ENCODE measurements around the gene FHOD3.

The FHOD3 gene

GRCh38 chr18:36594621-36595020 lies 297.1 kb downstream of the FHOD3 start:
- DNase-seq (ENCODE audit: low read depth): no peak

DNA sequence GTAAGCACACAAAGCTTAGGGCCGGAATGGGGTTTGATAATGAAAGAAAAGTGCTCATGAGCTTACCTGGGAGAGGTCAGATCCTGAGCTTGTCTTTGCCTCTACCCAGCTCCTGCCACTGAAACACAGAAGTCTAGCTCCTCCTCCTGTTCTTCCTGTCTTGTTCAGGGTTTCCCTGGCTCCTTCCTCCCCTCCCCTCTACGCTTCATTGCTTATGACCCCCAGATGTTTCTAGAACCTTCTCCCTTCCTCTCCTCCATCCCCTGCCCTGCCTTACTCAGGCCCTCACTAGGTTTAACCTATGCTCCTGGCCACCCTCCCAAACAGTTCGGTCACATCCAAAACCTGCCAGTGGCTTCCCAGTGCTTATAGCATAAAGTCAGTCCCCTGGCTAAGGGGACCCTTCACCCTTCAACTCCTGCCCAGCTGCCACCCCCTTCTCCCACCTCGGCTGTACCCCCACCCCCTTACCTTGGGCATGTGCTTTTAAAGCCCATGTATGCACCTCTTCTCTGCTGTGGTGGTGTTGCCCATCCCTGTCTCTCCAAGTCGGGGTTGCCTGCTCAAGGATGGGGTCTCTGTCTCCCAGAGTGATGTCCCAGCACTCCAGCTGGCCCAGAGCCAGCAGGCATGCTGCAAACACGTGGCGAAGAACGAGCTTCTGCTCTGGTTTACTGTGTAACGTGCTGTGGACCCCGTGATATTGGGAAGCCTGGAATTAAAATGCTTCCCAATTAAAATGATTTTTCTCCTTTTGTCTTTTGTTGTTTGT lies 297.7 kb downstream of the FHOD3 start:
- DNase-seq (ENCODE audit: low read depth): no peak

DNA sequence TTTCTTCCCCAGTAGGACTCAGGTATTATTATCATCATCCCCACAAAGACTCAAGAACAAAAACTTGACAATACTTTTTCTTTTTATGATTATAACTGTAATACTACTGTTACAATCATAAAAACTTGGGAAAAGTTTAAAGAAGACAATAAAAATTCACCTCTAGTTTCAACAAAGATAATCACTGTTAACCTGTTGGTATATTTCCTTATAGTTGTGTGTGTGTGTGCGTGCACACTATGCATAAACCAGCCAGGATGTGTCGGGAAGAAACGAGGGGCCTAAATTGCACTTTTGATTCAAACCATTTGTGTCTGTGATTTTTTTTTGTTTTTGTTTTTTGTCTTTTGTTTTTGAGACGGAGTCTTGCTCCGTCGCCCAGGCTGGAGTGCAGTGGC lies 298.3 kb downstream of the FHOD3 start:
- no peak for DNase-seq (ENCODE audit: low read depth)

DNA sequence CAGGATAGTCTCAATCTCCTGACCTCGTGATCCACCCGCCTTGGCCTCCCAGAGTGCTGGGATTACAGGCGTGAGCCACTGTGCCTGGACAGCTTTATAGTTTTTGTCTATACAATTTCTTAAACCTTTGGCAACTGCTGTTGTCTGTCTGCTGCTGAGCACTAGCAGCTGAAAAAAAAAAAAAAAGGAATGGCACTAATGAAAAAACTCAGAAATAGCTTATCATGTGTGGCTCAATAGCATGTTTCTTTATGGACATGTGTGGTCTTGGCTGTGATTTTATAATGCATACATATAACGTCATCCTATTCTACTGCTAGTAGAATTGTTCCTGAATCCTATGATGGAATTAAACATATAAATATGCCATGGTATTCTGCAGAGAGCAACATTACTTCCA lies 300.1 kb downstream of the FHOD3 start:
- DNase-seq (ENCODE audit: low read depth): no peak

DNA sequence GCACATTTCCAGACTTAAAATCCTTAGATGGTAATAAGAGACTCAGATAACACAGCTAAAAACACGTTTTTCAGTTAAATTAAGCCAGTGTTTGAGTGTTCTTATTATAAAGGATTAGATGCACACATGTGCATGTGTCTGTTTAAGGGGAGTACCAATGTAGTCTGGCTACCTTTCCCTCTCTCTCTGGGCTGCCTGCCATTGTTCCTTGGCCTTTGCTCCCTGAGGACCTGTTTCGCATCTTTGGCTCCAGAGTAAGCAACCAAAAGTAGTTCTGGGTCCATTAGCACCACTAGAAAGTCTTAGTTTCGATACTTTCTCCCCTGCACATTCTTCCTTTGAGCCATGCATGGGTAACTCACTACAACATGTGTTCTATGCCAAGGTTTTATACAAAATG lies 303.0 kb downstream of the FHOD3 start:
- DNase-seq (ENCODE audit: low read depth): no peak

DNA sequence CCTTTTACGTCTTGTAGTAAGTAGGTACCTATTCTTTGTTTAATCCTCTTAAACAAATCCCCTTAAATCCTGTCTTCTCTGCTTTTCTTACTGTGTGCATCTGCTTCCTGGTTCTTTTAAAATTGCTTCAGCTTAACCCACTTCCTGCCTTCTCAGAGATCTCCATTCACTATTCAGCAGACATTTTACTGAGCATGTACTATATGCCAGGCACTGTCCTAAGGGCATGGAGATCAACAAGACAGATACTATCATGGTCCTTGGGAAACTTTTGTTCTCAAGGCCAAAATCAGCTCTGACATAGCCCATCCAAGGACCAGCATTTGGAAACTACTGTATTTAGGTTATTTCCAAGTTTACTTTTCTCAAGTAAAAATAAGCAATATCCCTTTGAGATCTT lies 303.8 kb downstream of the FHOD3 start:
- no peak for DNase-seq (ENCODE audit: low read depth)

DNA sequence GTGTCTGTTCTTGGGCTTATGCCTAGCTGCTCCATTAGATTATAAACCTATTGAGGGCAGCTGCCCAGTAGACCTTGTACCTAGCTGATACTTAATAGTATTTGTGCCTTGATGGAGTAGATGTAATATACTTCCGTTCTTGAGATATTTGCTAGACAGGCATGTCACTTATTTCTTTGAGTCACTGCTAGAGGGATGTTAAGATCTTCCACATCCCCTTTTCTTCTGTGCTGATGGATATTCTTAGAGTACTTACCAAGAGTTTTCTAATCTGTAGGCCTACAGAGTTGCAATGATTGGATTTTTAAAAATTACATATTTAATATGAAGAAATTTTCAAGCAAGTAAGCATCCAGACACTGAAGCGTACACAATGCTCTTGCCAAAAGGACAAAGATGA lies 304.6 kb downstream of the FHOD3 start:
- DNase-seq (ENCODE audit: low read depth): no peak

GRCh38 chr18:36602620-36603019 lies 305.1 kb downstream of the FHOD3 start:
- DNase-seq (ENCODE audit: low read depth): no peak

- no peak for DNase-seq (ENCODE audit: low read depth)
Observed at GRCh38 chr18:36608107-36608506, 310.6 kb downstream of the FHOD3 start.

- DNase-seq (ENCODE audit: low read depth): no peak
Observed at GRCh38 chr18:36610258-36610657, 312.7 kb downstream of the FHOD3 start.

DNA sequence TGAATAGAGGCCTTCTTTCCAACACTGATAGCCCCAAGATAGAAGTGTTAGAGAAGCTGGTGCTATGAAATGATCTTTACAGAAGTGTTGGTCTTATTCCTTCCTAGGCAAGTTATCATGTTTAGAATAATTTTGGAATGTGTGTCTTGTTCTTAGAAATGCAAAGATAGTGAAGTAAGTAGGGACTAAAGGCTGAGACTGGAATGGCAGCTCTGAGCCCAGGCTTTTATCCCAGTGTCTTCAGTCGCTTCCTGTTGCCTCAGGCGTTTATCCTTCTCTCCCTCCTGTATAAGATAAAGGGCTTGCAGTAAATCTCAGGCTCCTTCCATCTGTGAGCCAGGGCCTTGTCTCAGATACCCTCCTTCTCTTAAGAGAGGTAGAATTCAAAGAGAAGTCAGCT lies 313.1 kb downstream of the FHOD3 start:
- DNase-seq (ENCODE audit: low read depth): no peak

GRCh38 chr18:36613069-36613468 lies 315.6 kb downstream of the FHOD3 start:
- DNase-seq (ENCODE audit: low read depth): no peak

- DNase-seq (ENCODE audit: low read depth): no peak
Observed at GRCh38 chr18:36613810-36614209, 316.3 kb downstream of the FHOD3 start.

- no peak for DNase-seq (ENCODE audit: low read depth)
Observed at GRCh38 chr18:36620788-36621187, 323.3 kb downstream of the FHOD3 start.

DNA sequence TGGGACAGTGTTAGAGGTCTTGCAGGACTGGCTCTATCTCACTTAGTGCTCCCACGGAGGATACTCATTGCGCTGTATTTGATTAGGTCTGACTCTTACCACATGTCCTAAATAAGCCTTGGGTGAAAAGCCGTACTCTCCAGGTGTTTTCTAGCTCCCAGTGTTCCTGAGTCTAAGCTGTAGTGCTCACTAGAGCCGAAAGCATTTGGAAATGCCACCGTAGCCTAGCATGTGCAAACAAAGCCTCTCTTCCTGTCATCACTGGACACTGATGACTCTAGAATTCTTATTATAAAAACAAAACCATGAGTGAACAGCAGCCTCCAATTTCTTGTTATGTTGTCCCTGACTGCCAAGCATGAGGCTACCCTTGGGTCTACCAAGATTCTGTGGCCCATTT lies 325.1 kb downstream of the FHOD3 start:
- DNase-seq (ENCODE audit: low read depth): no peak

DNA sequence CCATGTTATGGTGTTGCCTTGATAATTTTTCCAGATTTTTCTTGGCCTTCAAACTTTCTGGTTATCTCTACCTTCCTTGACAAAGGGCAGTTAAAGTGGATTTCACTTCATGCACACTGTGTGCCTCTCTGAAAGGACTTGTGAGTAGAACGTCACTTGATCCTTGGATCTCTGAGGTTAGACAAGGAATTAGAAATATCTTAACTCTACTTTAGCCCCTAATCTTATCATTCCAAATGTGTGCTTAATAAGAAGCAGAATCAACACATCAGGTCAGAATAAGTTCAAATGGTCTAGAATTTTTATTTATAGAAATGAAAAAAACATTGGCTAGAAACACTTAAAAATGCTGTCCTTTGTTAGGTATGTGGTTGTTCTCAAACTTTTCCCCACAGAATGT lies 325.6 kb downstream of the FHOD3 start:
- DNase-seq (ENCODE audit: low read depth): no peak

DNA sequence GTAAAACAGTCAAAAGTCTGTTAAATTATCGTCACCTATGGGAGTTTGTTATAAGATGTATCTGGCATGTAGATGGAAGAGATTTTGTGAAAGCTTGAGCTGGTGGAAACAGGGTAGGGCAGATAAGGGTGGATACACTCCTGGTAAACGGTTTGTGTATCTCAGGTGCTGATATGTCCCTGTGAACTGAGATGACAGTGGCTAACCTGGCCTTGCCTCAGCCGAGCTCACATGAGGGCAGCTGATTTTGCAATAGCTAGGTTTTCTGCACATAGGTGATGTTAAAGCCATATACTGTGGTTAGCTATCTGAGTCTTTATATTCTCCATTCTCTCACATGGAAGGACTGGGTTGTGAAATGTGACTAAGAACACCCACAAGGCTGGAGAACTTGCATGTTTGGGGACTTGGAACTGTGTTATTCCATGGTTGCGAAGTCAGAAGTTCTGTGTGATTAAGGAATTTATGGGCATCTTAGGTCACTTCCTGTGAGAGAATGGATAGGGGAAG lies 326.2 kb downstream of the FHOD3 start:
- DNase-seq (ENCODE audit: low read depth): no peak

GRCh38 chr18:36624451-36625167 lies 327.1 kb downstream of the FHOD3 start:
- no peak for DNase-seq (ENCODE audit: low read depth)

- no peak for DNase-seq (ENCODE audit: low read depth)
Observed at GRCh38 chr18:36625386-36625785, 327.9 kb downstream of the FHOD3 start.

DNA sequence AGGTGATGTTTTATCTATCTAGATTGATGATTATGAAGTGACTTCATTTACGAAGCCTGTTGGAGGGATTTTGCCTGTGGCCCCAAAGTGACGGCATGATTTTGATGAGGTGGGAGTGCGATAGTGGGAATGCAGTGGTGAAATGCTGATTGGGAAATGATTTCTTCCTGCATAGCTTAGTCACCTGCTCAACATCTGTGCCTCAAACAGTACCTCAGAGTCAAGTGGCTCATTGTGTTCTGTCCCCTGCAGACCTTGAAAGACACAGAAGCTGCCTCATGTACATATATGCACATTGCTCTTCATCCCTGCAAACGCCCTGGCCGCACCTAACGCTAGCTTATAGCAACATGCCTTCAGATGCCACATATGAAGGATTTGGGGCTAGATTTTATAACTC lies 330.1 kb downstream of the FHOD3 start:
- DNase-seq (ENCODE audit: low read depth): no peak

DNA sequence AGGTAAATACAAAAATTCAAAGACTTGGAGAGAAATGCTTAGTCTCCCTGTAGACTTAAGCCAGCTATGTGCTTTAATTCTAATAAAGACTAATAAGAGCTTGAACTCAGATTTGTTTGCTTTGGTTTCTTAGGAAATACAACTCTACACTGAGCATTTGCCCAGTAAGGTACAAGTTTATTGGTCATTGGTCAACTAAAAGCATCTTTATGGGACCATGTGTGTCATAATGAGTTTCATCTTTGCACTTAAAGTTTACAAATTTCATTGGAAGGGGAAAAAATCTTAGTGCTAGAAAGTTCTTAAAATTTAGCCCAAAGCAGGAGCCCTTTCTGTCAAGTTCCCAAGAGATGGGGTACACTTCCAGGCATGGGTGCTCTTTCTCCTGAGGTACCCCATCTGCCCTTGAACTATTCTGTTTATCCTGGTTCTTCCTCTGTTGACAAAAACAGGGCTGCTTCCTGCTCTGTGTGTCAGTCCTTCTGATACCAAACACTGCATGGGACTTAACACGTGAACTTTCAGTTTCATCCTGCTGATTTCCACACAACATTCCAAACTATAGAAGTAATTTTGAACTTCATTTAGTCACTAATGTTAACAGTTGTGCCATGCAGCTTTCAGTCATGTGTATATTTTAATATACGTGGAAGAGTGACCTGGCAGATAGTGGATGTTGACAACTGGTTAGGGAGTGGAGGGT lies 331.1 kb downstream of the FHOD3 start:
- no peak for DNase-seq (ENCODE audit: low read depth)

- no peak for DNase-seq (ENCODE audit: low read depth)
Observed at GRCh38 chr18:36629138-36629530, 331.6 kb downstream of the FHOD3 start.

GRCh38 chr18:36629836-36630235 lies 332.3 kb downstream of the FHOD3 start:
- DNase-seq (ENCODE audit: low read depth): no peak

All from stimulated activated CD8-positive, alpha-beta memory T cell treated with anti-CD3 and anti-CD28 coated beads, Interleukin-15, amount 100 ng/mL, for 24 hours (primary cell).